ENCODE measurements around the gene ZNF385D.

- TF ChIP-seq CTCF (IDR thresholded peaks at IDR 0.05; ENCODE audit: low read depth, low read length, missing input control) (no peak), SP1 (IDR thresholded peaks at IDR 0.05) (no peak), RAD21 (IDR thresholded peaks at IDR 0.05) (no peak), TAF1 (conservative IDR thresholded peaks at IDR 0.05) (no peak), JUND (IDR thresholded peaks at IDR 0.05) (no peak)
Measured at GRCh38 chr3:21789730-21790129, 38.7 kb upstream of the ZNF385D start.

All from liver (tissue), 3 donors.